Breast epithelium (tissue), 3 donors: ENCODE measurements around the gene VGLL1.

Experiments used
- POLR2A ChIP-seq: fragments of 450-650 bp; IDR thresholded peaks from one replicate; pipeline ENCODE4 v1.6.1; 2016; ENCODE audit warnings: antibody characterized with exemption, mild to moderate bottlenecking, moderate library complexity
- TF ChIP-seq, protein P1 (sequence below), 3 donors: fragments of 450-650 bp; IDR thresholded peaks; one replicate each; pipeline ENCODE4 v1.5.1; 2016 to 2017; ENCODE audit warnings: antibody characterized with exemption in 3 of 3, mild to moderate bottlenecking in 3 of 3, moderate library complexity in 3 of 3

DNA sequence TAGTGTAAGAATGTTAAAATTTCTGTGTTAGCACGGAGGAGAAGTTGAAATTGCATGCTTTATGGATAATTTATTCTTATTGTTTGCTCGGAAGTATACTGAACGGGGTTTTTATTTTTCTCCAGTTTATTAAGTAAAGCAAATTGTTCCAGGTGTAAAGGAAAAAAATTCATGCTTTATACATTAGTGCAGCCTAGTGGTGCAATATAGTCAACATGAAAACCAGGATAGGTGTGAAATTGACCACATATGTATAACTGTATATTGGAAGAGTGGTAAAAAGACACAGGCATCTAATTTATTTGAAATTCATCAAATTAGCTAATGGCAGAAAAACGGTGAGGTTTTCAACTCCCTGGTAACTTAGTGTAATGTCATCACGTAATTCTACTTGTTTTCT is 43.3 kb upstream of the VGLL1 start:
- TF ChIP-seq, protein P1, sequence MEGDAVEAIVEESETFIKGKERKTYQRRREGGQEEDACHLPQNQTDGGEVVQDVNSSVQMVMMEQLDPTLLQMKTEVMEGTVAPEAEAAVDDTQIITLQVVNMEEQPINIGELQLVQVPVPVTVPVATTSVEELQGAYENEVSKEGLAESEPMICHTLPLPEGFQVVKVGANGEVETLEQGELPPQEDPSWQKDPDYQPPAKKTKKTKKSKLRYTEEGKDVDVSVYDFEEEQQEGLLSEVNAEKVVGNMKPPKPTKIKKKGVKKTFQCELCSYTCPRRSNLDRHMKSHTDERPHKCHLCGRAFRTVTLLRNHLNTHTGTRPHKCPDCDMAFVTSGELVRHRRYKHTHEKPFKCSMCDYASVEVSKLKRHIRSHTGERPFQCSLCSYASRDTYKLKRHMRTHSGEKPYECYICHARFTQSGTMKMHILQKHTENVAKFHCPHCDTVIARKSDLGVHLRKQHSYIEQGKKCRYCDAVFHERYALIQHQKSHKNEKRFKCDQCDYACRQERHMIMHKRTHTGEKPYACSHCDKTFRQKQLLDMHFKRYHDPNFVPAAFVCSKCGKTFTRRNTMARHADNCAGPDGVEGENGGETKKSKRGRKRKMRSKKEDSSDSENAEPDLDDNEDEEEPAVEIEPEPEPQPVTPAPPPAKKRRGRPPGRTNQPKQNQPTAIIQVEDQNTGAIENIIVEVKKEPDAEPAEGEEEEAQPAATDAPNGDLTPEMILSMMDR (IDR thresholded peaks at IDR 0.05), result no peak
- TF ChIP-seq POLR2A, result no peak
